NCI-H446 treated with DMSO at 0.1 percent for 48 hours (cell line): ENCODE results near the gene SOX11.

Experiments used
- DNase-seq: peaks from one replicate; lab custom pipeline; 2025; lab: John Stamatoyannopoulos, UW

Gene SOX11

GRCh38 chr2:5723791-5724735 lies 31.9 kb downstream of the SOX11 start:
- no peak for DNase-seq

DNA sequence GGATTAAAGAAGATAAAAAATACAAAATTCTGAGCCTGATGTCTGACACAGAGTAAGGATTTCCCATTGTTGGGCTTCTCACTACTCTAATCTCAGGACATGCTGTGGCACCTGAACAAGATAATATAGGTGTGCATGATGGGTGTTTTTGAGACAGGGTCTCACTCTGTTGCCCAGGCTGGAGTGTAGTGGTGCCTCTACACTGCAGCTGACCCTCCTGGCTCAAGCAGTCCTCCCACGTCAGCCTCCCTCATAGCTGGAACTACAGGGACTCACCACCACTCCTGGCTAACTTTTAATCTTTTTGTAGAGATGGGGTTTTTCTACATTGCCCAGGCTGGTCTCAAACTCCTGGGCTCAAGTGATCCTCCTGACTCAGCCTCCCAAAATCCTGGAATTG lies 32.9 kb downstream of the SOX11 start:
- no peak for DNase-seq

GRCh38 chr2:5725794-5726463 lies 33.7 kb downstream of the SOX11 start:
- no peak for DNase-seq

GRCh38 chr2:5727235-5727634 lies 35.1 kb downstream of the SOX11 start:
- DNase-seq: no peak

DNA sequence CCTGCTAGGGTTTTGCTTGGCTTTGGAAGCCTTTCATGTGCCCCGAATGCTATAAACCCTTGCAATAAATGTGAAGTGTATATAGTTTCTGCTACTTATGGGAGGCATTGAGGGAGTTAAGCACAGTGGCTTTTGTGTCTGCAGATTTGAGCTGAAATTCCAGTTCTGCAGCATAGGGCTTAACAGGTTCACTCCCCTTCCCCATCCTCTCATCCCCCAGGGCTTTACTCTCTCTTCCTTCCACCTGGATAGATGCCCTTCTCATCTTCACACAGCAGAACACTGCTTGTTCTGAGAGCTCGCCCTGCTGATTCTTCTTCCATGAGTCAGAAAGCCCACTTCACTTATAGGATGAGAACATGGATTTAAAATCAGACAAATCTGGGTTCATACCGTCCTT lies 37.2 kb downstream of the SOX11 start:
- DNase-seq: no peak

- DNase-seq: no peak
These were observed 38.2 kb downstream of the SOX11 start for GRCh38 chr2:5730386-5730785.

- no peak for DNase-seq
These were observed 42.8 kb downstream of the SOX11 start for GRCh38 chr2:5734859-5735520.

- no peak for DNase-seq
These were observed 43.3 kb downstream of the SOX11 start for GRCh38 chr2:5735521-5735861.

- no peak for DNase-seq
These were observed 43.9 kb downstream of the SOX11 start for GRCh38 chr2:5736050-5736449.

DNA sequence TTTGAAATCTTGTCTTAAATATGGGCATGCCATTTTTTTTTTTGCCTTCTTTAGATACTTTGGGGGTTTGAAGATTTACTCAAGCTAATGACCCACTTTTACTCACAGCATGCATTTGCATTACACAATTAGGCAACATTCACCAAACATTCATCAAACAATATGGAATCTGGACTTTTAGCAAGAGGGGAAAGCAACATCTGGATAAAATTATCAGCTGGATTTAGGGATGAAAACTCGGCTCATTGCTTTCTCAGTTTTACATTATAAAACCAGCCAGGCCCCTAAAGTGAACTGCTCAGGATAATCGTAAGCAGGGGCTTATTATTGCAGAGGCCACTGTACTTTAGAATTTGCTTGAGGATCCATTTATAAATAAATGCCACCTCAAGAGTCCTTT lies 44.7 kb downstream of the SOX11 start:
- DNase-seq: no peak

DNA sequence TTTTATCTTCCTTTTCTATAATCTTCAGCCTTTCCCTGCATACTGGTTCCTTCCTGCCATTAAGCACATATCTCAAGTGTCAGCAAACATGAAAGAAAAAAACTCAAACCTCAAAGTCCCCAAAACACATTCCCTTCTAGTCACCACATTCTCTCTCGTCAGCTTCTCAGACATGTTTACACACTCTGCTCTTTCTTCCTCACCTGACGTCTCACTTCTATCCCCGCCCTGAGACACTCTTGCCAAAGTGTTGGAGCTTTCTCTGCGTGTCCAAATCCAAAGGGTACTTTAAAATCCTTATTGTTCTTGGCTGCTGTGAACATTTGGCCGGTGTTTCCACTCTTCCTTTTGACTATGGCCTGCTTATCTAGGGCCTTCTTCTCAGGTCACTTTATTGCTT lies 47.9 kb downstream of the SOX11 start:
- no peak for DNase-seq

- no peak for DNase-seq
These were observed 48.6 kb downstream of the SOX11 start for GRCh38 chr2:5740817-5741216.

- DNase-seq: no peak
These were observed 49.1 kb downstream of the SOX11 start for GRCh38 chr2:5741242-5741641.

- no peak for DNase-seq
These were observed 49.9 kb downstream of the SOX11 start for GRCh38 chr2:5742126-5742525.

DNA sequence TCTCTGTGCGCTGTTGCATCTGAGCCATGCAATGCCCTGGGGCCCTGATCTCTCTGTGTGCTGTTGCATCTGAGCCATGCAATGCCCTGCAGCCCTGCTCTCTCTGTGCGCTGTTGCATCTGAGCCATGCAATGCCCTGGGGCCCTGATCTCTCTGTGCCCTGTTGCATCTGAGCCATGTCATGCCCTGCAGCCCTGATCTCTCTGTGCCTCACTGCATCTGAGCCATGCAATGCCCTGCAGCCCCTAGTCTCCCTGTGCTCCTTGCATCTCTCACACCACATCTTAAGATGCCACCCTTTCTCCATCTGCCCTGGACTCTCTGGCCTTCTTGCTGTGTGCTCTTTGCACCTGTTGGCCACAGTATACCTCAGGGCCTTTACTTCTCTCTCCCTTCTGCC lies 56.2 kb downstream of the SOX11 start:
- no peak for DNase-seq

DNA sequence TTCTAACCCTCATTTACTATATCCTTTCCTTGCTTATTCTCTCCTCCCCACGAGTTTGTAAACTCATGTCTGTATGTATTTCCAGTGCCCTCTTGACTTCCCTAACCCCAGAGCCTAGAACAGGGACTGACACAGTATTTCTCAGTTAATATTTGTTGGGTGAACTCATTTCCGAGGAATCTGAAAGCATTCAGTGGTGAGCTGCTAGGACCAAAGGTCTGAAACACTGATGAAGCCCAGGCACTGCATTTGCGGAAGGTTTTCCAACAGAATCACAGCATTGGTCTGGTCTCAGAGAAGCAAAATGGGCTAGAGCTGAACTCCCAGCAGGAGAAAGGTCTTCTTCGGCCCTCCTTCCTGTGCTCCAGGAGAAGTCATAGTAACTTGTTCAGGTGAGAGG lies 56.8 kb downstream of the SOX11 start:
- DNase-seq: no peak

DNA sequence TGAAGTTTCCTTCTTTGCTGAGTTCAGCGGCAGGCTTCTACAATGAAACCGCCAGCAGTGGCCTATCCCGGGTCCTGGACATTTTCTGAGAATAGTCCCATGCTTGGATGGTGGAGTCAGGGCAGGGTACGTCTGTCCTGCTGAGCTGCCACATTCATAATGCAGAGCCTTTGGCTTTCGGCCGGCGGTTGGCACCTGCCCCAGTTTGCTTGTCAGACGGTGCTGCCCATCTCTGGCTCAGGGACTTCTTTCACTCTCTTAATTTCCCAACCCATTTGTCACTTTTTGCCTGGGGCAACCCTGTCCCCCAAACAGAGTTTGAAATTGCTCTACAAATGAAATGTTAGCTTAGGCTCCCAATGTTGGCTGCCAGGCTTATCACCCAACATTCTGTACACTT lies 57.2 kb downstream of the SOX11 start:
- no peak for DNase-seq
